SK-N-SH treated with all-trans-retinoic acid at 6 μM for 48 hours (cell line): ENCODE results near the gene MS4A4A.

Experiments
- ATAC-seq: fragments of 200-7000 bp; cut with Tn5 transposase; 3 replicates; pipeline ENCODE4 v1.9.1; 2020; ENCODE audit warnings: mild to moderate bottlenecking, moderate library complexity
- ARNTL ChIP-seq: fragments of 450-650 bp; formaldehyde crosslinking; IDR thresholded peaks from 2 replicates; pipeline ENCODE4 v1.5.0; 2020; ENCODE audit warnings: low read depth, mild to moderate bottlenecking, moderate library complexity, borderline replicate concordance
- BACH2 ChIP-seq: fragments of 250-450 bp; sonication (Bioruptor Pico); IDR thresholded peaks from 2 replicates; pipeline ENCODE4 v1.9.0; 2021; ENCODE audit warnings: mild to moderate bottlenecking, borderline replicate concordance
- CSDC2 ChIP-seq: fragments of 250-450 bp; sonication (Bioruptor Pico); IDR thresholded peaks from 2 replicates; pipeline ENCODE4 v1.5.0; 2020; ENCODE audit warnings: mild to moderate bottlenecking, moderate library complexity
- GLIS3 ChIP-seq: fragments of 250-450 bp; sonication (Bioruptor Pico); IDR thresholded peaks from 2 replicates; pipeline ENCODE4 v1.5.0; 2020; ENCODE audit warnings: mild to moderate bottlenecking, moderate library complexity
- ISL1 ChIP-seq: fragments of 250-450 bp; sonication (Bioruptor Pico); IDR thresholded peaks from 2 replicates; pipeline ENCODE4 v2.1.2; 2022; ENCODE audit warnings: mild to moderate bottlenecking, moderate library complexity
- OSR1 ChIP-seq: fragments of 250-450 bp; sonication (Bioruptor Pico); IDR thresholded peaks from 2 replicates; pipeline ENCODE4 v1.8.0; 2022; ENCODE audit warnings: moderate library complexity, mild to moderate bottlenecking, inconsistent platforms
- RARB ChIP-seq: fragments of 250-450 bp; sonication (Bioruptor Pico); IDR thresholded peaks from 2 replicates; pipeline ENCODE4 v1.8.0; 2021; ENCODE audit warnings: mild to moderate bottlenecking, moderate library complexity
- SNAI2 ChIP-seq: fragments of 250-450 bp; sonication (Bioruptor Pico); IDR thresholded peaks from 2 replicates; pipeline ENCODE4 v1.5.0; 2020; ENCODE audit warnings: mild to moderate bottlenecking, moderate library complexity
- TCF4 ChIP-seq: fragments of 250-450 bp; sonication (Bioruptor Pico); IDR thresholded peaks from 2 replicates; pipeline ENCODE4 v1.8.0; 2021; ENCODE audit warnings: mild to moderate bottlenecking, moderate library complexity, borderline replicate concordance
- TOX ChIP-seq: fragments of 250-450 bp; sonication (Bioruptor Pico); IDR thresholded peaks from 2 replicates; pipeline ENCODE4 v1.8.0; 2021; ENCODE audit warnings: mild to moderate bottlenecking, moderate library complexity, borderline replicate concordance
- ZFP3 ChIP-seq: fragments of 250-450 bp; sonication (Bioruptor Pico); IDR thresholded peaks from 2 replicates; pipeline ENCODE4 v1.5.0; 2020; ENCODE audit warnings: mild to moderate bottlenecking, moderate library complexity
- ZFP30 ChIP-seq: fragments of 450-650 bp; formaldehyde crosslinking; IDR thresholded peaks from 2 replicates; pipeline ENCODE4 v1.5.0; 2022; ENCODE audit warnings: mild to moderate bottlenecking, moderate library complexity
- ZNF565 ChIP-seq: fragments of 450-650 bp; formaldehyde crosslinking; conservative IDR thresholded peaks from 2 replicates; pipeline ENCODE4 v1.5.0; 2020; ENCODE audit warnings: low read depth, mild to moderate bottlenecking, moderate library complexity
- ZNF70 ChIP-seq: fragments of 450-650 bp; formaldehyde crosslinking; IDR thresholded peaks from 2 replicates; pipeline ENCODE4 v1.5.0; 2020; ENCODE audit warnings: mild to moderate bottlenecking, moderate library complexity
- ZNF8 ChIP-seq: fragments of 450-650 bp; formaldehyde crosslinking; IDR thresholded peaks from 2 replicates; pipeline ENCODE4 v1.5.0; 2020; ENCODE audit warnings: mild to moderate bottlenecking, moderate library complexity
- TF ChIP-seq, protein P1 (sequence below): fragments of 250-450 bp; sonication (Bioruptor Pico); IDR thresholded peaks from 2 replicates; pipeline ENCODE4 v1.5.1; 2020; ENCODE audit warnings: low read depth, mild to moderate bottlenecking, moderate library complexity
- TF ChIP-seq, protein P2 (sequence below): fragments of 250-450 bp; sonication (Bioruptor Pico); IDR thresholded peaks from 2 replicates; pipeline ENCODE4 v1.5.0; 2020; ENCODE audit warnings: mild to moderate bottlenecking, moderate library complexity
- TF ChIP-seq, protein P3 (sequence below): fragments of 250-450 bp; sonication (Bioruptor Pico); IDR thresholded peaks from 2 replicates; pipeline ENCODE4 v1.8.0; 2020; ENCODE audit warnings: mild to moderate bottlenecking, moderate library complexity, borderline replicate concordance
- TF ChIP-seq, protein P4 (sequence below): fragments of 250-450 bp; sonication (Bioruptor Pico); IDR thresholded peaks from 2 replicates; pipeline ENCODE4 v1.8.0; 2021; ENCODE audit warnings: low read depth, mild to moderate bottlenecking, moderate library complexity, borderline replicate concordance
- TF ChIP-seq, protein P5 (sequence below): fragments of 250-450 bp; sonication (Bioruptor Pico); IDR thresholded peaks from 2 replicates; pipeline ENCODE4 v1.5.1; 2021; ENCODE audit warnings: mild to moderate bottlenecking, moderate library complexity

The MS4A4A gene

DNA sequence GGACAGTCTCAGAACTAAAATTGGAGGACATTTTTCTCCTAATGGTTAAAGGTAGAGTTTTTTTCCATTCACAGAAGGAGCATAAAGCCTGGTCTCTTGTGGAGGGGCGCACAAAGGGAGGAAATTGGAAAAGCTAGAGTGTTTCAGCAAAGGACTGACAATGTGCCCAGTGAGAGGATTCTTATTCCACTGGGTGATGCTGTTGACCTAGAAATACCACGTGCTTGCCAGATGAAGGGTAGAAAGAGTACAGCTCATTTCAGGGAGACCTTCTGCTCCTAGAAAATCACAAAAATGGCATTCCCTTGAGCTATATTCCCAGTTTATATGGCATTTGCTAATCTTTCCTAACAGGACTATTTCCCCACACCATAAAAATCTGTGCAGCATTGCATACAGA lies 67.7 kb downstream of the MS4A4A start:
- TF ChIP-seq ZNF70 (CRISPR knock-in tag) (no peak), OSR1 (no peak), ZFP30 (CRISPR knock-in tag) (no peak), ISL1 (no peak), TCF4 (CRISPR knock-in tag) (no peak), ZFP3 (no peak), GLIS3 (no peak), ZNF565 (CRISPR knock-in tag) (no peak), CSDC2 (CRISPR knock-in tag) (no peak), ARNTL (no peak), ZNF8 (no peak)
- TF ChIP-seq, protein P1, sequence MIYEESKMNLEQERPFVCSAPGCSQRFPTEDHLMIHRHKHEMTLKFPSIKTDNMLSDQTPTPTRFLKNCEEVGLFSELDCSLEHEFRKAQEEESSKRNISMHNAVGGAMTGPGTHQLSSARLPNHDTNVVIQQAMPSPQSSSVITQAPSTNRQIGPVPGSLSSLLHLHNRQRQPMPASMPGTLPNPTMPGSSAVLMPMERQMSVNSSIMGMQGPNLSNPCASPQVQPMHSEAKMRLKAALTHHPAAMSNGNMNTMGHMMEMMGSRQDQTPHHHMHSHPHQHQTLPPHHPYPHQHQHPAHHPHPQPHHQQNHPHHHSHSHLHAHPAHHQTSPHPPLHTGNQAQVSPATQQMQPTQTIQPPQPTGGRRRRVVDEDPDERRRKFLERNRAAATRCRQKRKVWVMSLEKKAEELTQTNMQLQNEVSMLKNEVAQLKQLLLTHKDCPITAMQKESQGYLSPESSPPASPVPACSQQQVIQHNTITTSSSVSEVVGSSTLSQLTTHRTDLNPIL (CRISPR knock-in tag), result no peak
- TF ChIP-seq, protein P2, sequence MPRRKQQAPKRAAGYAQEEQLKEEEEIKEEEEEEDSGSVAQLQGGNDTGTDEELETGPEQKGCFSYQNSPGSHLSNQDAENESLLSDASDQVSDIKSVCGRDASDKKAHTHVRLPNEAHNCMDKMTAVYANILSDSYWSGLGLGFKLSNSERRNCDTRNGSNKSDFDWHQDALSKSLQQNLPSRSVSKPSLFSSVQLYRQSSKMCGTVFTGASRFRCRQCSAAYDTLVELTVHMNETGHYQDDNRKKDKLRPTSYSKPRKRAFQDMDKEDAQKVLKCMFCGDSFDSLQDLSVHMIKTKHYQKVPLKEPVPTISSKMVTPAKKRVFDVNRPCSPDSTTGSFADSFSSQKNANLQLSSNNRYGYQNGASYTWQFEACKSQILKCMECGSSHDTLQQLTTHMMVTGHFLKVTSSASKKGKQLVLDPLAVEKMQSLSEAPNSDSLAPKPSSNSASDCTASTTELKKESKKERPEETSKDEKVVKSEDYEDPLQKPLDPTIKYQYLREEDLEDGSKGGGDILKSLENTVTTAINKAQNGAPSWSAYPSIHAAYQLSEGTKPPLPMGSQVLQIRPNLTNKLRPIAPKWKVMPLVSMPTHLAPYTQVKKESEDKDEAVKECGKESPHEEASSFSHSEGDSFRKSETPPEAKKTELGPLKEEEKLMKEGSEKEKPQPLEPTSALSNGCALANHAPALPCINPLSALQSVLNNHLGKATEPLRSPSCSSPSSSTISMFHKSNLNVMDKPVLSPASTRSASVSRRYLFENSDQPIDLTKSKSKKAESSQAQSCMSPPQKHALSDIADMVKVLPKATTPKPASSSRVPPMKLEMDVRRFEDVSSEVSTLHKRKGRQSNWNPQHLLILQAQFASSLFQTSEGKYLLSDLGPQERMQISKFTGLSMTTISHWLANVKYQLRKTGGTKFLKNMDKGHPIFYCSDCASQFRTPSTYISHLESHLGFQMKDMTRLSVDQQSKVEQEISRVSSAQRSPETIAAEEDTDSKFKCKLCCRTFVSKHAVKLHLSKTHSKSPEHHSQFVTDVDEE (CRISPR knock-in tag), result no peak
- TF ChIP-seq, protein P3, sequence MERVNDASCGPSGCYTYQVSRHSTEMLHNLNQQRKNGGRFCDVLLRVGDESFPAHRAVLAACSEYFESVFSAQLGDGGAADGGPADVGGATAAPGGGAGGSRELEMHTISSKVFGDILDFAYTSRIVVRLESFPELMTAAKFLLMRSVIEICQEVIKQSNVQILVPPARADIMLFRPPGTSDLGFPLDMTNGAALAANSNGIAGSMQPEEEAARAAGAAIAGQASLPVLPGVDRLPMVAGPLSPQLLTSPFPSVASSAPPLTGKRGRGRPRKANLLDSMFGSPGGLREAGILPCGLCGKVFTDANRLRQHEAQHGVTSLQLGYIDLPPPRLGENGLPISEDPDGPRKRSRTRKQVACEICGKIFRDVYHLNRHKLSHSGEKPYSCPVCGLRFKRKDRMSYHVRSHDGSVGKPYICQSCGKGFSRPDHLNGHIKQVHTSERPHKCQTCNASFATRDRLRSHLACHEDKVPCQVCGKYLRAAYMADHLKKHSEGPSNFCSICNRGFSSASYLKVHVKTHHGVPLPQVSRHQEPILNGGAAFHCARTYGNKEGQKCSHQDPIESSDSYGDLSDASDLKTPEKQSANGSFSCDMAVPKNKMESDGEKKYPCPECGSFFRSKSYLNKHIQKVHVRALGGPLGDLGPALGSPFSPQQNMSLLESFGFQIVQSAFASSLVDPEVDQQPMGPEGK, result no peak
- no peak for ATAC-seq

DNA sequence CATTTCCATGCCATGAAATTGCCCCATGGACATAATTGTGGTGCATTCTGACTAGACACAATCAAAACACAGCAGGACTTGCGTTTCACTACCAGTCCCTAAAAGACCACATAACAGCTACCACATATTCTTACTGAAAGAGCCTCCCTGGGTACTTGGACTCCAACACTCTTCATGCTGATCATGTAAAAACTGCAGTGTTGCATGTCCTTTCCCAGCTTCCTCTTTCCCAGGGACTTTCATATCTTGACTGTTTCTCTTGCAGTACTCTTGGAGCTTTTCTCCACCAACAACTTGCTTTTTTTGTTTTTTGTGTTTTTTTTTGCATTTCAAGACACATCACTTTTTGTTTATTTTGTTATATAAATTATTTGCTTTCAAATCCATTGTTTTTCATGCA lies 69.5 kb downstream of the MS4A4A start:
- no peak for ATAC-seq

More for the DNA sequence above, 69.5 kb downstream of the MS4A4A start:
- TF ChIP-seq, protein P4, sequence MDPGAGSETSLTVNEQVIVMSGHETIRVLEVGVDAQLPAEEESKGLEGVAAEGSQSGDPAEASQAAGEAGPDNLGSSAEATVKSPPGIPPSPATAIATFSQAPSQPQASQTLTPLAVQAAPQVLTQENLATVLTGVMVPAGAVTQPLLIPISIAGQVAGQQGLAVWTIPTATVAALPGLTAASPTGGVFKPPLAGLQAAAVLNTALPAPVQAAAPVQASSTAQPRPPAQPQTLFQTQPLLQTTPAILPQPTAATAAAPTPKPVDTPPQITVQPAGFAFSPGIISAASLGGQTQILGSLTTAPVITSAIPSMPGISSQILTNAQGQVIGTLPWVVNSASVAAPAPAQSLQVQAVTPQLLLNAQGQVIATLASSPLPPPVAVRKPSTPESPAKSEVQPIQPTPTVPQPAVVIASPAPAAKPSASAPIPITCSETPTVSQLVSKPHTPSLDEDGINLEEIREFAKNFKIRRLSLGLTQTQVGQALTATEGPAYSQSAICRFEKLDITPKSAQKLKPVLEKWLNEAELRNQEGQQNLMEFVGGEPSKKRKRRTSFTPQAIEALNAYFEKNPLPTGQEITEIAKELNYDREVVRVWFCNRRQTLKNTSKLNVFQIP (CRISPR knock-in tag), result no peak
- TF ChIP-seq TCF4 (CRISPR knock-in tag) (no peak), OSR1 (no peak), ARNTL (no peak), ZFP30 (CRISPR knock-in tag) (no peak), TOX (CRISPR knock-in tag) (no peak), BACH2 (CRISPR knock-in tag) (no peak), ZFP3 (no peak), ZNF565 (CRISPR knock-in tag) (no peak), ISL1 (no peak), ZNF70 (CRISPR knock-in tag) (no peak), CSDC2 (CRISPR knock-in tag) (no peak), SNAI2 (CRISPR knock-in tag) (no peak), RARB (CRISPR knock-in tag) (no peak), GLIS3 (no peak), ZNF8 (no peak)
- TF ChIP-seq, protein P5, sequence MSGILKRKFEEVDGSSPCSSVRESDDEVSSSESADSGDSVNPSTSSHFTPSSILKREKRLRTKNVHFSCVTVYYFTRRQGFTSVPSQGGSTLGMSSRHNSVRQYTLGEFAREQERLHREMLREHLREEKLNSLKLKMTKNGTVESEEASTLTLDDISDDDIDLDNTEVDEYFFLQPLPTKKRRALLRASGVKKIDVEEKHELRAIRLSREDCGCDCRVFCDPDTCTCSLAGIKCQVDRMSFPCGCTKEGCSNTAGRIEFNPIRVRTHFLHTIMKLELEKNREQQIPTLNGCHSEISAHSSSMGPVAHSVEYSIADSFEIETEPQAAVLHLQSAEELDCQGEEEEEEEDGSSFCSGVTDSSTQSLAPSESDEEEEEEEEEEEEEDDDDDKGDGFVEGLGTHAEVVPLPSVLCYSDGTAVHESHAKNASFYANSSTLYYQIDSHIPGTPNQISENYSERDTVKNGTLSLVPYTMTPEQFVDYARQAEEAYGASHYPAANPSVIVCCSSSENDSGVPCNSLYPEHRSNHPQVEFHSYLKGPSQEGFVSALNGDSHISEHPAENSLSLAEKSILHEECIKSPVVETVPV (CRISPR knock-in tag), result no peak
- TF ChIP-seq, protein P1 (CRISPR knock-in tag), result no peak
- TF ChIP-seq, protein P2 (CRISPR knock-in tag), result no peak
